Transverse colon (tissue), 3 donors: ENCODE measurements around the gene SETD5.

Source experiments
- CTCF ChIP-seq, 5 experiments: fragments of 200-600 bp in 3 of 5; fragments of 450-650 bp in 2 of 5; sonication (generic) in 3 of 5; IDR thresholded peaks; 1 replicate in 2 of 5; 2 replicates in 3 of 5; pipeline ENCODE4 v1.5.1; 2016 to 2017; ENCODE audit warnings: antibody characterized with exemption in 5 of 5, inconsistent platforms in 3 of 5, mild to moderate bottlenecking in 2 of 5, moderate library complexity in 1 of 5
- EP300 ChIP-seq: sonication (generic); formaldehyde crosslinking; IDR thresholded peaks from one replicate; pipeline ENCODE4 v1.6.1; 2017; ENCODE audit warnings: antibody characterized with exemption, low read depth
- POLR2A ChIP-seq: fragments of 450-650 bp; IDR thresholded peaks from one replicate; pipeline ENCODE4 v1.6.1; 2016; ENCODE audit warnings: antibody characterized with exemption, mild to moderate bottlenecking, moderate library complexity

- no peak for TF ChIP-seq POLR2A
- TF ChIP-seq CTCF (IDR thresholded peaks at IDR 0.05) = no peak
- no peak for TF ChIP-seq EP300
Measured at GRCh38 chr3:9468460-9468859, 71.0 kb downstream of the SETD5 start.
